ENCODE results near the gene ROBO4. TPM values are rescaled to one million over a fixed set of nuclear protein-coding genes. Genes with fewer than 3 reads are reported as not detected.
A peak's percentile ranks its signal among the peaks of the same experiment; 100 is the strongest.

Gene ROBO4
- total and polyA plus RNA-seq, 9 of the 15 experiments (the other 6 are each of a cell fraction or from before 2014, with no cell fraction given) = not detected

DNA sequence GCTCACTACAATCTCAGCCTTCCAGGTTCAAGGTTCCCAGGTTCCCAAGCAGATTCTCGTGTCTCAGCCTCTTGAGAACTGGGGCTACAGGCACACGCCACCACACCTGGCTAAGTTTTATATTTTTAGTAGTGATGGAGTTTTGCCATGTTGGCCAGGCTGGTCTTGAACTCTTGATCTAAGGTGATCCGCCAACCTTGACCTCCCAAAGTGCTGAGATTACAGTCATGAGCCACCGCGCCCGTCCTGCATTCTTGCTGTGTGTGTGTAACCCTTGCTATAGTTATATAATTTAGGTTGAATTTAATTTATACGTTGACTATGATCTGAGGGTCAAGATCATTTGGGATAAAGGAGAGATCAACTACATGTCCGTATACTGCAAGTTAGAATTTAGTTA is 61.7 kb downstream of the ROBO4 start:
- H3K4me3 ChIP-seq = no peak overlapping the region
- H3K4me1 ChIP-seq (replicated peaks in 1 of 2; ENCODE audit: control insufficient read depth in 2 of 2, insufficient read depth in 2 of 2, low read length in 2 of 2) = peaks cover 0 to 10% of the 10 kb centered on the region in 2 experiments; a peak in 2 of 5 replicates
- H3K27ac ChIP-seq (ENCODE audit: extremely low read depth, low read depth, low read length) = no peak overlapping the region
- no peak overlapping the region for H3K4me2 ChIP-seq (ENCODE audit: insufficient read depth, low read length)
- no peaks in the 10 kb centered on the region for H3K9me1 ChIP-seq (ENCODE audit: control insufficient read depth, insufficient read depth, low read length)
- no peaks in the 10 kb centered on the region for H3K79me2 ChIP-seq (ENCODE audit: control insufficient read depth, insufficient read depth, low read length)
- 31% methylated on average over 8 of the region's 8 CpGs for WGBS (ENCODE audit: insufficient coverage, low coverage, missing lambda C conversion rate)
- H4K20me1 ChIP-seq (replicated peaks; ENCODE audit: control insufficient read depth, insufficient read depth, low read length) = no peaks in the 10 kb centered on the region
- H3K27me3 ChIP-seq (ENCODE audit: control insufficient read depth in 2 of 2, insufficient read depth in 2 of 2, low read length in 2 of 2) = peaks cover 36 to 43% of the 10 kb centered on the region in 2 experiments
- BruUV-seq (replicated peaks) = no TSS peak
- 0 out of 2 replicates have a peak overlapping the region, but pooled peaks have one; percentile 59 for H2AFZ ChIP-seq (ENCODE audit: low read depth, low read length)
- FAIRE-seq = no peak
- ATAC-seq = no peak
- intact Hi-C loops (cut with micrococcal nuclease) = loop anchor here (2.0 kb wide), 2 partner anchors 37 to 421 kb away; no protein-coding TSS in a partner anchor
- H3K9ac ChIP-seq (ENCODE audit: insufficient read depth in 1 of 2, low read depth in 2 of 2, low read length in 2 of 2) = no peak overlapping the region
- H3K36me3 ChIP-seq (ENCODE audit: control insufficient read depth, insufficient read depth, low read length) = no peaks in the 10 kb centered on the region
- no peaks in the 10 kb centered on the region for H3K9me3 ChIP-seq (replicated peaks; ENCODE audit: control insufficient read depth, insufficient read depth, low read depth, low read length)
- POLR2A ChIA-PET = interaction anchor here (0.9 to 1.1 kb wide), 2 partner anchors 27 to 166 kb away, joined by 3 to 4 read pairs; no protein-coding TSS in a partner anchor
- no peak for TF ChIP-seq SLC30A9 (CRISPR knock-in tag; IDR thresholded peaks at IDR 0.05)
- TF ChIP-seq ZNF347 (CRISPR knock-in tag; IDR thresholded peaks at IDR 0.05; ENCODE audit: low read depth) = no peak
- no peak for TF ChIP-seq ZNF175 (CRISPR knock-in tag; IDR thresholded peaks at IDR 0.05; ENCODE audit: low read depth)
- TF ChIP-seq MCM2 (IDR thresholded peaks at IDR 0.05; ENCODE audit: low read depth) = no peak
- TF ChIP-seq HMG20A (CRISPR knock-in tag; conservative IDR thresholded peaks at IDR 0.05) = no peak
- TF ChIP-seq, protein P1, sequence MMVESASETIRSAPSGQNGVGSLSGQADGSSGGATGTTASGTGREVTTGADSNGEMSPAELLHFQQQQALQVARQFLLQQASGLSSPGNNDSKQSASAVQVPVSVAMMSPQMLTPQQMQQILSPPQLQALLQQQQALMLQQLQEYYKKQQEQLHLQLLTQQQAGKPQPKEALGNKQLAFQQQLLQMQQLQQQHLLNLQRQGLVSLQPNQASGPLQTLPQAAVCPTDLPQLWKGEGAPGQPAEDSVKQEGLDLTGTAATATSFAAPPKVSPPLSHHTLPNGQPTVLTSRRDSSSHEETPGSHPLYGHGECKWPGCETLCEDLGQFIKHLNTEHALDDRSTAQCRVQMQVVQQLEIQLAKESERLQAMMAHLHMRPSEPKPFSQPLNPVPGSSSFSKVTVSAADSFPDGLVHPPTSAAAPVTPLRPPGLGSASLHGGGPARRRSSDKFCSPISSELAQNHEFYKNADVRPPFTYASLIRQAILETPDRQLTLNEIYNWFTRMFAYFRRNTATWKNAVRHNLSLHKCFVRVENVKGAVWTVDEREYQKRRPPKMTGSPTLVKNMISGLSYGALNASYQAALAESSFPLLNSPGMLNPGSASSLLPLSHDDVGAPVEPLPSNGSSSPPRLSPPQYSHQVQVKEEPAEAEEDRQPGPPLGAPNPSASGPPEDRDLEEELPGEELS (CRISPR knock-in tag; IDR thresholded peaks at IDR 0.05; ENCODE audit: borderline replicate concordance) = no peak
- TF ChIP-seq, protein P2, sequence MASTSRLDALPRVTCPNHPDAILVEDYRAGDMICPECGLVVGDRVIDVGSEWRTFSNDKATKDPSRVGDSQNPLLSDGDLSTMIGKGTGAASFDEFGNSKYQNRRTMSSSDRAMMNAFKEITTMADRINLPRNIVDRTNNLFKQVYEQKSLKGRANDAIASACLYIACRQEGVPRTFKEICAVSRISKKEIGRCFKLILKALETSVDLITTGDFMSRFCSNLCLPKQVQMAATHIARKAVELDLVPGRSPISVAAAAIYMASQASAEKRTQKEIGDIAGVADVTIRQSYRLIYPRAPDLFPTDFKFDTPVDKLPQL (IDR thresholded peaks at IDR 0.05; ENCODE audit: extremely low read depth, insufficient read length) = no peak
- TF ChIP-seq, protein P3, sequence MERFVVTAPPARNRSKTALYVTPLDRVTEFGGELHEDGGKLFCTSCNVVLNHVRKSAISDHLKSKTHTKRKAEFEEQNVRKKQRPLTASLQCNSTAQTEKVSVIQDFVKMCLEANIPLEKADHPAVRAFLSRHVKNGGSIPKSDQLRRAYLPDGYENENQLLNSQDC (CRISPR knock-in tag; IDR thresholded peaks at IDR 0.05) = no peak
- no peak for TF ChIP-seq XRCC5 (IDR thresholded peaks at IDR 0.05; ENCODE audit: low read depth, low read length)
- TF ChIP-seq, protein P4, sequence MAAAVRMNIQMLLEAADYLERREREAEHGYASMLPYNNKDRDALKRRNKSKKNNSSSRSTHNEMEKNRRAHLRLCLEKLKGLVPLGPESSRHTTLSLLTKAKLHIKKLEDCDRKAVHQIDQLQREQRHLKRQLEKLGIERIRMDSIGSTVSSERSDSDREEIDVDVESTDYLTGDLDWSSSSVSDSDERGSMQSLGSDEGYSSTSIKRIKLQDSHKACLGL (CRISPR knock-in tag; IDR thresholded peaks at IDR 0.05; ENCODE audit: borderline replicate concordance, poor library complexity, severe bottlenecking) = no peak
- in situ Hi-C loops (cut with MboI) = loop anchor here (5.0 to 25.0 kb wide), 2 partner anchors 164 to 424 kb away; partner anchors contain the start of genes OR8B4, SIAE and SPA17
- CTCF ChIA-PET (ENCODE audit: low intra/inter-chr PET ratio) = interaction anchor here (1.9 to 2.5 kb wide), 4 partner anchors 73 to 420 kb away, joined by 18 to 35 read pairs (median 26); partner anchors contain the start of gene ESAM
- no peak for DNase-seq (ENCODE audit: extremely low read depth in 1 of 4, low spot score in 3 of 4)

Measured in K562 (cell line).